Raji (cell line): Measurements from ENCODE around the gene DLG4.

Experiments used
- POLR2A ChIP-seq: IDR thresholded peaks from 2 replicates; pipeline ENCODE4 v1.6.1; 2011; ENCODE audit warnings: low read depth, low read length, control low read depth; ENCODE audit not compliant: insufficient read depth

DLG4 gene

GRCh38 chr17:7176107-7176840 is 43.4 kb downstream of the DLG4 start:
- TF ChIP-seq POLR2A: no peak

GRCh38 chr17:7175330-7175733 is 44.3 kb downstream of the DLG4 start:
- TF ChIP-seq POLR2A: no peak

GRCh38 chr17:7174603-7175326 is 44.9 kb downstream of the DLG4 start:
- TF ChIP-seq POLR2A: no peak

- TF ChIP-seq POLR2A: no peak
These were observed 45.7 kb downstream of the DLG4 start for GRCh38 chr17:7173687-7174602.

- TF ChIP-seq POLR2A: no peak
These were observed 51.8 kb downstream of the DLG4 start for GRCh38 chr17:7167832-7168231.

- TF ChIP-seq POLR2A: no peak
These were observed 52.8 kb downstream of the DLG4 start for GRCh38 chr17:7166873-7167272.

GRCh38 chr17:7156342-7156940 is 63.2 kb downstream of the DLG4 start:
- TF ChIP-seq POLR2A: no peak

- TF ChIP-seq POLR2A: no peak
These were observed 71.9 kb downstream of the DLG4 start for GRCh38 chr17:7147772-7148171.

- TF ChIP-seq POLR2A: no peak
These were observed 73.5 kb downstream of the DLG4 start for GRCh38 chr17:7146115-7146514.

GRCh38 chr17:7144213-7144612 is 75.4 kb downstream of the DLG4 start:
- no peak for TF ChIP-seq POLR2A

GRCh38 chr17:7141824-7142223 is 77.8 kb downstream of the DLG4 start:
- TF ChIP-seq POLR2A: no peak

GRCh38 chr17:7139400-7139799 is 80.2 kb downstream of the DLG4 start:
- TF ChIP-seq POLR2A: no peak

GRCh38 chr17:7138800-7139381 is 80.7 kb downstream of the DLG4 start:
- TF ChIP-seq POLR2A: no peak

GRCh38 chr17:7137171-7137943 is 82.3 kb downstream of the DLG4 start:
- no peak for TF ChIP-seq POLR2A
